Activated naive CD4-positive, alpha-beta T cell treated with anti-CD3 and anti-CD28 coated beads, Interleukin-2, amount 10 ng/mL, durations not matched to agents 7 days and 5 days (primary cell): ENCODE measurements around the gene IHH.

Source experiments
- CTCF ChIA-PET: fragments of 350-600 bp; sonication (Branson Sonifier 250); formaldehyde crosslinking; loops from one replicate; lab custom pipeline; 2021; ENCODE audit warnings: antibody characterized with exemption; lab: Charles Lee
- DNase-seq: peaks from one replicate; pipeline ENCODE4 v3.0.0-alpha.2; 2020
- H3K27ac Mint-ChIP-seq: one replicate; pipeline ENCODE4 v1.8.0; 2021; ENCODE audit warnings: mild to moderate bottlenecking, moderate library complexity, mixed read lengths
- H3K27me3 Mint-ChIP-seq: one replicate; pipeline ENCODE4 v1.8.0; 2021; ENCODE audit warnings: mild to moderate bottlenecking, mixed read lengths
- H3K36me3 Mint-ChIP-seq: one replicate; pipeline ENCODE4 v1.8.0; 2021; ENCODE audit warnings: mixed read lengths
- H3K4me1 Mint-ChIP-seq: one replicate; pipeline ENCODE4 v1.8.0; 2021; ENCODE audit warnings: mixed read lengths
- H3K4me3 Mint-ChIP-seq: one replicate; pipeline ENCODE4 v1.8.0; 2021; ENCODE audit warnings: mild to moderate bottlenecking, moderate library complexity, mixed read lengths
- H3K9me3 Mint-ChIP-seq: one replicate; pipeline ENCODE4 v1.8.0; 2021; ENCODE audit warnings: mixed read lengths

Gene IHH

DNA sequence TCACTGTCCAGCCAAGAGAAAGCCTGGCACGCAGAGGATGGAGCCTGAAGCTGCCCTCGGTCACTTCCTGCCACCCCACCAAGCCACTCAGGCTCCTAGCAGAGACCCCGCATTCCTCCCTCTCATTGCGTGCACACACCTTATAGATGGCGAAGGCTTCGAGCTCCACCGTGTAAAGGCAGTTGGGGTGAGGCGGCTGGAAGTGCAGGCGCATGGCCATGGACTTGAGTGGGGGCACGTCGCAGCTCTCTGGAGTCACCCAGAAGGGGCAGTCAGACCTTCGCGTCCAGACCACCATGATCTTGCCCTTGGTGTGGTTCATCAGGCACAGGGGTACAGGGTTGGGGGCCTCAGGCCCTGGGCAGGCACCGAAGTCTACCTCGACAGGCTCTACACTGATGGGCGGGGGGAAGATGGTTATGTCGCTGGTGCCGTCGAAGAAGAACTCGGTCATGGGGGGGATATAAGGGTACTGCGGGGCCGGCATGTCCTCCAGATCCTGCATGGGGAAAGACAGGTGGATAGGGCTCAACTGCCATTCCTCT, 33.1 kb downstream of the IHH start:
- CTCF ChIA-PET = interaction anchor here (0.8 to 5.1 kb wide), 10 partner anchors 18 to 131 kb away, joined by 3 to 59 read pairs (median 4); no protein-coding TSS in a partner anchor
- no peak for DNase-seq
- Mint-ChIP-seq H3K9me3 (no peaks in the 10 kb centered on the region), H3K4me3 (no peak overlapping the region), H3K27ac (no peak overlapping the region), H3K27me3 (peaks cover 41% of the 10 kb centered on the region), H3K4me1 (no peaks in the 10 kb centered on the region), H3K36me3 (no peaks in the 10 kb centered on the region)

- H3K27me3 Mint-ChIP-seq = peaks cover 36% of the 10 kb centered on the region
- H3K27ac Mint-ChIP-seq = no peak overlapping the region
- H3K4me3 Mint-ChIP-seq = no peak overlapping the region
- H3K9me3 Mint-ChIP-seq = no peaks in the 10 kb centered on the region
- H3K4me1 Mint-ChIP-seq = no peaks in the 10 kb centered on the region
- DNase-seq = no peak
- CTCF ChIA-PET = interaction anchor here (0.7 to 5.1 kb wide), 12 partner anchors 13 to 133 kb away, joined by 3 to 59 read pairs (median 3); partner anchors contain the start of gene NHEJ1
- no peaks in the 10 kb centered on the region for H3K36me3 Mint-ChIP-seq
Observed at GRCh38 chr2:219026946-219027345, 33.8 kb downstream of the IHH start.

GRCh38 chr2:219025637-219026585, 34.8 kb downstream of the IHH start:
- H3K27ac Mint-ChIP-seq = no peak overlapping the region
- CTCF ChIA-PET = interaction anchor here (0.8 to 5.1 kb wide), 4 partner anchors 21 to 127 kb away, joined by 3 to 59 read pairs (median 11); no protein-coding TSS in a partner anchor
- H3K4me3 Mint-ChIP-seq = no peak overlapping the region
- H3K4me1 Mint-ChIP-seq = no peaks in the 10 kb centered on the region
- no peaks in the 10 kb centered on the region for H3K36me3 Mint-ChIP-seq
- DNase-seq = no peak
- peaks cover 29% of the 10 kb centered on the region for H3K27me3 Mint-ChIP-seq
- no peaks in the 10 kb centered on the region for H3K9me3 Mint-ChIP-seq

GRCh38 chr2:219024059-219024458, 36.7 kb downstream of the IHH start:
- no peaks in the 10 kb centered on the region for H3K9me3 Mint-ChIP-seq
- no peaks in the 10 kb centered on the region for H3K4me1 Mint-ChIP-seq
- H3K36me3 Mint-ChIP-seq = no peaks in the 10 kb centered on the region
- H3K4me3 Mint-ChIP-seq = no peak overlapping the region
- no peak overlapping the region for H3K27ac Mint-ChIP-seq
- CTCF ChIA-PET = no interaction called here
- H3K27me3 Mint-ChIP-seq = peaks cover 18% of the 10 kb centered on the region
- DNase-seq = no peak

DNA sequence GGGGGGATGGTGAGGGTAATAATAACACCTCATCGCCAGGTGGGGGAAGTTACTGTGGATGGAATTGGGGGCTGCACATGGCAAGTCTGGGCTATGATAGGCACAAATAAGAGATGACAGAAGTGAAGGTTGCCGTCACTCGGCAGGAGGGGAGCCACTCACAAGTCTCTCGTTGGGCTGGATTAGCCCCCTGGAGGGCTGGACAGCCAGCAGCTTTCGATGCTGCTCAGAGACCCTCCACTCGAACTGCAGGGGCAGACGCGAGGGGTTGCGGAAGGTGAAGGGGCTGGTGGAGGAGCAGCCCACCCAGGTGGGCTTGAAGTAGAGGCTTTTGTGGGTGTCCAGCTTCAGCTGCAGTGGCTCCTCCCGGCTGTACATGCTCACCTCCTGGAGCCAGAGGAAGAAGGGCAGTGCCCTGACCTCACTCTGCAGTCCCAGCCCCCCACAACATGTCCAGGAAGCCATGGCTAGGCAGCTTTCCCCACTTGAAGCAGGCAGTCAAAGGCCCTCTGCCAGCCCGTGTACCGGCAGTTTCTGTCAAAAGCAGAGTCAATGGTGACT, 37.6 kb downstream of the IHH start:
- H3K27me3 Mint-ChIP-seq = peaks cover 26% of the 10 kb centered on the region

DNA sequence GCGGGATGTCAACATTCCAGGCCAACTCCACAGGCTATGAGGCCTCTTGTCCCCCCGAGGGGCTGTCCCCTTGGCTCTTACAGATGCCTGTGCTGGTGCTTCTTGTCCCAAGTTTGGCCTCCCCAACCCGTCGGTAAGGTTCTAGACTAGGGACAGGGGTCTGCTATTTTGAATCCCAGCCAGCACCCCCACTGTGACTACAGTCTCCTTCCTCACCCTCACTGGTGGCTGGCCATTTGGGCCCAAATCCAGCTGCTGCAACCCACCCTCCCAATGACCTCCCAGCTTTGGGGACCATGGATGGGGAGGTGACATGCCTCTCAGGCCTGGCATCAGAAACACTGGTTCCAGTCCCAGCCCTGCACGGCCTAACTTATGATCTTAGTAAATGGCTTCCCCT, 38.1 kb downstream of the IHH start:
- Mint-ChIP-seq H3K27ac (no peak overlapping the region), H3K4me1 (no peaks in the 10 kb centered on the region), H3K27me3 (peaks cover 28% of the 10 kb centered on the region), H3K36me3 (no peaks in the 10 kb centered on the region), H3K4me3 (no peak overlapping the region), H3K9me3 (no peaks in the 10 kb centered on the region)
- DNase-seq = no peak
- CTCF ChIA-PET = interaction anchor here (0.9 kb wide), 1 partner anchor 18 kb away, joined by 3 read pairs; no protein-coding TSS in a partner anchor

More for the DNA sequence above, 37.6 kb downstream of the IHH start:
- Mint-ChIP-seq H3K4me3 (no peak overlapping the region), H3K27ac (no peak overlapping the region), H3K36me3 (no peaks in the 10 kb centered on the region), H3K4me1 (no peaks in the 10 kb centered on the region), H3K9me3 (no peaks in the 10 kb centered on the region)
- DNase-seq = no peak
- CTCF ChIA-PET = interaction anchor here (0.9 kb wide), 1 partner anchor 17 kb away, joined by 3 read pairs; no protein-coding TSS in a partner anchor

GRCh38 chr2:219022041-219022440, 38.7 kb downstream of the IHH start:
- no peak for DNase-seq
- Mint-ChIP-seq H3K36me3 (no peaks in the 10 kb centered on the region), H3K27ac (no peak overlapping the region), H3K4me3 (no peak overlapping the region), H3K4me1 (no peaks in the 10 kb centered on the region), H3K27me3 (peaks cover 32% of the 10 kb centered on the region), H3K9me3 (no peaks in the 10 kb centered on the region)
- CTCF ChIA-PET = interaction anchor here (1.0 to 3.5 kb wide), 2 partner anchors 7 to 133 kb away, joined by 3 to 14 read pairs; no protein-coding TSS in a partner anchor

- no peak for DNase-seq
- Mint-ChIP-seq H3K27ac (no peak overlapping the region), H3K27me3 (peaks cover 36% of the 10 kb centered on the region), H3K4me1 (no peaks in the 10 kb centered on the region), H3K4me3 (no peak overlapping the region), H3K36me3 (no peaks in the 10 kb centered on the region), H3K9me3 (no peaks in the 10 kb centered on the region)
- CTCF ChIA-PET = interaction anchor here (1.0 to 3.5 kb wide), 2 partner anchors 8 to 133 kb away, joined by 3 to 14 read pairs; no protein-coding TSS in a partner anchor
Observed at GRCh38 chr2:219021591-219021990, 39.1 kb downstream of the IHH start.

DNA sequence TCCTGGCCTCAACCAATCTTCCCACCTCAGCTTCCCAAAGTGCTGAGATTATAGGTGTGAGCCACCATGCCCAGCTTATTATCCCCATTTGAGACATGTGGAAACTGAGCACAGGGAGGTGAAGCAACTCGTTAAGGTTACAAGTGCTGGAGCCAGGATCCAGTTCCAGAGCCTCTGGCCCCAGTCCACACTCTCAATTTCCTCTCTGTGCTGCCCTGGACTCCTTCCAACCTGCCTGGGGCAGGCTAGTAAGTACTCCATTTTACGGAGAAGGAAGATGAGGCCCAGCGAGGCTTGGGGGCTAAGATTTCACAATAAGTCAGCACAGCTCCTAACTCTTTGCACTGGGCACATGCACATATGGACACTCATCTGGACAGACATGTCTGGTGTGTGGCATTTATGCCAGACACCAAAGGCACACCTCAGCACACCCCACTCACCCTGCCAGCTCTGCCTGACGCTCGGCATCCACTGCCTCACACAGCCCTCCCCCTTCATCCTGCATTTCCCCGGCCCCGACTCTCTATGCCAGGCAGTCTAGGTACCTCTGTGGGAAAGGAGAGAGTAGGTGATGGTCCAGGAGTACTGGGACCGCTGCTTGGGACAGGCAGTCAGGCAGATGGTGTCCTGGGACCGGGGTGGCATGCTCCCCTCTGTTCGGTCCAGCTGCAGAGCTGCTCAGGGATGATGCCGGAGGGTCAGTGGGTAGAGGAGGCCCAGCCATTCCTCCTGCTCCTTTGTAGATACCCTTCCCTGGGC, 39.9 kb downstream of the IHH start:
- DNase-seq = no peak
- CTCF ChIA-PET = interaction anchor here (1.5 to 3.5 kb wide), 3 partner anchors 9 to 274 kb away, joined by 3 to 14 read pairs (median 6); no protein-coding TSS in a partner anchor
- H3K9me3 Mint-ChIP-seq = no peaks in the 10 kb centered on the region
- H3K27ac Mint-ChIP-seq = no peak overlapping the region
- no peak overlapping the region for H3K4me3 Mint-ChIP-seq
- H3K27me3 Mint-ChIP-seq = peaks cover 36% of the 10 kb centered on the region
- no peaks in the 10 kb centered on the region for H3K4me1 Mint-ChIP-seq
- no peaks in the 10 kb centered on the region for H3K36me3 Mint-ChIP-seq

GRCh38 chr2:219019436-219019835, 41.3 kb downstream of the IHH start:
- H3K9me3 Mint-ChIP-seq = no peaks in the 10 kb centered on the region
- H3K4me3 Mint-ChIP-seq = no peak overlapping the region
- no peak overlapping the region for H3K27ac Mint-ChIP-seq
- no peaks in the 10 kb centered on the region for H3K36me3 Mint-ChIP-seq
- H3K27me3 Mint-ChIP-seq = peaks cover 42% of the 10 kb centered on the region
- CTCF ChIA-PET = interaction anchor here (0.6 to 3.5 kb wide), 6 partner anchors 9 to 275 kb away, joined by 3 to 14 read pairs (median 3); no protein-coding TSS in a partner anchor
- H3K4me1 Mint-ChIP-seq = no peaks in the 10 kb centered on the region
- no peak for DNase-seq

GRCh38 chr2:219018726-219019125, 42.0 kb downstream of the IHH start:
- no peak overlapping the region for H3K27ac Mint-ChIP-seq
- CTCF ChIA-PET = interaction anchor here (0.6 to 3.5 kb wide), 6 partner anchors 8 to 119 kb away, joined by 3 to 14 read pairs (median 4); no protein-coding TSS in a partner anchor
- H3K9me3 Mint-ChIP-seq = no peaks in the 10 kb centered on the region
- no peaks in the 10 kb centered on the region for H3K36me3 Mint-ChIP-seq
- DNase-seq = no peak
- H3K4me3 Mint-ChIP-seq = no peak overlapping the region
- no peaks in the 10 kb centered on the region for H3K4me1 Mint-ChIP-seq
- peaks cover 47% of the 10 kb centered on the region for H3K27me3 Mint-ChIP-seq

DNA sequence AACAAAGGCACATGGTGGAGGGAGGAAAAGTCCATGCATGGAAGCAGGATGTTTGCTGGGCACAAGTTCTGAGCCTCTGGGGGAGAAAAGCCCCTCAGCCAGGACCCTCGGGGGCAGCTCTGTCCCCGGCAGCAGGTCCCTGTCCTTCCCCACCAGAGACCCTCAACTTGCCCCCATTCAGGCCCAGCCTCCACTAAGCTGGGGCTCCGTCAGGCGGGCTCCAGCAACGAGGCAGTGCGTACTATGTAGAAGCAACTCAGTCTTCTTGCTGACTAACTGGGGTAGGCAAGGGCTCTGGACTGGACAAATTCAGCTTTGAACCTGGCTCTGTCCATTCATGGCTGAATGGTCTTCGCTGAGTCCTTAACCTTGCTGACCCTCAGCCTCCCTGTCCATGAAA, 42.4 kb downstream of the IHH start:
- no peak for DNase-seq
- Mint-ChIP-seq H3K4me1 (no peaks in the 10 kb centered on the region), H3K9me3 (no peaks in the 10 kb centered on the region), H3K27me3 (peaks cover 47% of the 10 kb centered on the region), H3K4me3 (no peak overlapping the region), H3K27ac (no peak overlapping the region), H3K36me3 (no peaks in the 10 kb centered on the region)
- CTCF ChIA-PET = interaction anchor here (0.5 to 1.8 kb wide), 5 partner anchors 11 to 119 kb away, joined by 3 to 5 read pairs (median 3); no protein-coding TSS in a partner anchor

GRCh38 chr2:219017201-219017931, 43.4 kb downstream of the IHH start:
- CTCF ChIA-PET = interaction anchor here (0.5 to 1.8 kb wide), 5 partner anchors 10 to 86 kb away, joined by 3 to 5 read pairs (median 3); no protein-coding TSS in a partner anchor
- H3K4me3 Mint-ChIP-seq = no peak overlapping the region

More at GRCh38 chr2:219017201-219017931, 43.4 kb downstream of the IHH start:
- H3K9me3 Mint-ChIP-seq = no peaks in the 10 kb centered on the region
- no peak for DNase-seq
- no peak overlapping the region for H3K27ac Mint-ChIP-seq
- no peaks in the 10 kb centered on the region for H3K36me3 Mint-ChIP-seq
- peaks cover 49% of the 10 kb centered on the region for H3K27me3 Mint-ChIP-seq
- H3K4me1 Mint-ChIP-seq = no peaks in the 10 kb centered on the region
